Measurements from ENCODE around the gene IHH. TPM values are rescaled to one million over a fixed set of nuclear protein-coding genes. Genes with fewer than 3 reads are reported as not detected.

Gene IHH
- total RNA-seq, 1 experiment from 2014 or later = not detected

GRCh38 chr2:219021591-219021990, 39.1 kb downstream of the IHH start:
- Histone ChIP-seq H3K4me1 (ENCODE audit: insufficient read depth, low read length) (no peaks in the 10 kb centered on the region), H3K27ac (ENCODE audit: insufficient read length, low read depth, low read length) (no peak overlapping the region), H4K20me1 (ENCODE audit: control insufficient read depth, insufficient read depth, insufficient read length) (no peaks in the 10 kb centered on the region), H3K18ac (ENCODE audit: insufficient read length, low read depth, low read length) (no peak overlapping the region), H4K5ac (ENCODE audit: insufficient read length, low read depth, low read length) (no peak overlapping the region), H3K4ac (ENCODE audit: low read depth, low read length) (no peak overlapping the region), H3K56ac (ENCODE audit: insufficient read length, low read depth, low read length) (no peak overlapping the region), H3K23me2 (ENCODE audit: insufficient read length, low read depth, low read length, poor library complexity, severe bottlenecking) (no peaks in the 10 kb centered on the region), H2BK5ac (ENCODE audit: insufficient read length, low read length) (no peak overlapping the region), H2BK15ac (ENCODE audit: low read depth, low read length) (no peak overlapping the region), H2BK120ac (ENCODE audit: low read depth, low read length, poor library complexity, severe bottlenecking) (no peak overlapping the region), H3K27me3 (ENCODE audit: insufficient read depth, low read length) (no peaks in the 10 kb centered on the region; the same call in 1 of the 2 replicates), H3T11ph (ENCODE audit: low read length) (no peak overlapping the region), H2BK20ac (ENCODE audit: low read depth, low read length, poor library complexity, severe bottlenecking) (no peak overlapping the region), H4K91ac (ENCODE audit: insufficient read length, low read depth, low read length) (no peak overlapping the region), H2AFZ (ENCODE audit: low read length) (no peak overlapping the region), H3K14ac (ENCODE audit: insufficient read depth, low read length) (no peak overlapping the region), H4K8ac (replicated peaks; ENCODE audit: insufficient read length, low read depth, low read length) (no peak overlapping the region), H3K23ac (ENCODE audit: insufficient read length, low read depth, low read length) (no peak overlapping the region), H3K79me1 (ENCODE audit: insufficient read depth, low read depth, low read length, poor library complexity, severe bottlenecking) (no peaks in the 10 kb centered on the region), H3K9me3 (ENCODE audit: control insufficient read depth, low read depth, low read length) (no peaks in the 10 kb centered on the region), H2AK5ac (ENCODE audit: insufficient read length, low read length) (no peak overlapping the region), H3K9ac (ENCODE audit: extremely low read depth, insufficient read length, low read length) (no peak overlapping the region), H3K4me2 (ENCODE audit: insufficient read depth, insufficient read length, low read length) (no peak overlapping the region), H2BK12ac (ENCODE audit: insufficient read length, low read depth, low read length) (no peak overlapping the region), H3K79me2 (ENCODE audit: insufficient read depth, low read length) (no peaks in the 10 kb centered on the region)
- H3K4me3 Mint-ChIP-seq = no peak overlapping the region
- peaks cover 6 to 7% of the 10 kb centered on the region in 2 experiments for H3K4me1 Mint-ChIP-seq
- peaks cover 20% of the 10 kb centered on the region for H3K27me3 Mint-ChIP-seq (ENCODE audit: low read depth)
- WGBS (ENCODE audit: extremely low coverage, insufficient read length, low lambda C conversion rate) = no CpG with 5 or more reads among the region's 9 CpGs
- H3K9me3 Mint-ChIP-seq = no peaks in the 10 kb centered on the region
- H3K36me3 Mint-ChIP-seq (ENCODE audit: insufficient read depth in 1 of 3, low read depth in 3 of 3) = no peaks in the 10 kb centered on the region
- TF ChIP-seq CTCF (conservative IDR thresholded peaks at IDR 0.05) = no peak
- DNase-seq = no peak
- no peak overlapping the region for H3K27ac Mint-ChIP-seq
